HepG2 (cell line): ENCODE data around the gene EED. TPM values are rescaled to one million over a fixed set of nuclear protein-coding genes. Genes with fewer than 3 reads are reported as not detected.

Experiments
- CENPT ChIP-seq: sonication (generic); formaldehyde crosslinking; IDR thresholded peaks from 2 replicates; pipeline ENCODE4 v1.8.0; 2022; ENCODE audit warnings: low read depth, mild to moderate bottlenecking, moderate library complexity, missing genetic modification reagents
- HOXA9 ChIP-seq: sonication (generic); formaldehyde crosslinking; IDR thresholded peaks from 2 replicates; pipeline ENCODE4 v1.8.1; 2022; ENCODE audit warnings: missing genetic modification reagents, mild to moderate bottlenecking, moderate library complexity, borderline replicate concordance
- KLF15 ChIP-seq: sonication (generic); formaldehyde crosslinking; IDR thresholded peaks from 2 replicates; pipeline ENCODE4 v1.8.1; 2023; ENCODE audit warnings: borderline replicate concordance, mild to moderate bottlenecking, inconsistent platforms, missing genetic modification reagents, mixed read lengths
- PAWR ChIP-seq: sonication (generic); formaldehyde crosslinking; IDR thresholded peaks from 2 replicates; pipeline ENCODE4 v1.4.0; 2020; ENCODE audit warnings: missing genetic modification reagents, mild to moderate bottlenecking, borderline replicate concordance
- TCF7L2 ChIP-seq: IDR thresholded peaks from 2 replicates; pipeline ENCODE4 v1.6.1; 2011; ENCODE audit warnings: mild to moderate bottlenecking, low read depth, low read length, moderate library complexity
- TOE1 ChIP-seq: sonication (generic); formaldehyde crosslinking; IDR thresholded peaks from 2 replicates; pipeline ENCODE4 v1.4.0; 2020; ENCODE audit warnings: mild to moderate bottlenecking, missing genetic modification reagents
- ZFP36L2 ChIP-seq: sonication (generic); formaldehyde crosslinking; IDR thresholded peaks from 2 replicates; pipeline ENCODE4 v1.4.0; 2020; ENCODE audit warnings: missing genetic modification reagents
- ZNF605 ChIP-seq: sonication (generic); formaldehyde crosslinking; IDR thresholded peaks from 2 replicates; pipeline ENCODE4 v1.8.0; 2022; ENCODE audit warnings: mild to moderate bottlenecking, missing genetic modification reagents
- ZNF883 ChIP-seq: sonication (generic); formaldehyde crosslinking; IDR thresholded peaks from 2 replicates; pipeline ENCODE4 v1.5.1; 2020; ENCODE audit warnings: mild to moderate bottlenecking, missing genetic modification reagents; ENCODE audit errors: not compliant biosample characterization
- ZSCAN29 ChIP-seq: sonication (generic); formaldehyde crosslinking; conservative IDR thresholded peaks from 2 replicates; pipeline ENCODE4 v1.4.0; 2020; ENCODE audit warnings: mild to moderate bottlenecking, missing genetic modification reagents
- ZSCAN9 ChIP-seq: IDR thresholded peaks from 2 replicates; pipeline ENCODE4 v1.6.1; 2016; ENCODE audit warnings: borderline replicate concordance
- polyA plus RNA-seq, 8 experiments: library from polyadenylated mRNA; depleted of rRNA in 3 of 8; stranded (reverse) in 7 of 8; unstranded in 1 of 8; fragments of >200 nt; fragmentation: Illumina TruSeq in 4 of 8; extraction: Trizol in 4 of 8; gene quantifications; 2 replicates each; pipeline versions ENCODE4 v1.2.1 to v1.2.3, GENCODE V29; 2011 to 2016; ENCODE audit warnings: low read depth in 4 of 8, missing spikeins in 1 of 8, mixed read lengths in 1 of 8; ENCODE audit not compliant: insufficient read depth in 1 of 8
- total RNA-seq, 5 experiments: library from RNA; depleted of rRNA; stranded (reverse); fragments of >200 nt; fragmentation: Illumina TruSeq; extraction: Trizol; gene quantifications; 2 replicates each; pipeline ENCODE4 v1.2.3, GENCODE V29; 2016; ENCODE audit warnings: low read depth in 1 of 5
- TF ChIP-seq, protein P1 (sequence below): sonication (generic); formaldehyde crosslinking; IDR thresholded peaks from 2 replicates; pipeline ENCODE4 v1.8.0; 2022; ENCODE audit warnings: mild to moderate bottlenecking, missing genetic modification reagents, borderline replicate concordance
- TF ChIP-seq, protein P2 (sequence below): sonication (generic); formaldehyde crosslinking; conservative IDR thresholded peaks from 2 replicates; pipeline ENCODE4 v1.4.0; 2020; ENCODE audit warnings: mild to moderate bottlenecking, missing genetic modification reagents, moderate library complexity
- TF ChIP-seq, protein P3 (sequence below): sonication (generic); formaldehyde crosslinking; IDR thresholded peaks from 2 replicates; pipeline ENCODE4 v1.4.0; 2020; ENCODE audit warnings: missing genetic modification reagents
- TF ChIP-seq, protein P4 (sequence below): sonication (generic); formaldehyde crosslinking; IDR thresholded peaks from 2 replicates; pipeline ENCODE4; 2020; ENCODE audit warnings: missing genetic modification reagents, mild to moderate bottlenecking, borderline replicate concordance

EED gene
- total and polyA plus RNA-seq, 2 of the 13 experiments (the other 11 are each of a cell fraction or from before 2014, with no cell fraction given), result 11.0 to 28.4 TPM

DNA sequence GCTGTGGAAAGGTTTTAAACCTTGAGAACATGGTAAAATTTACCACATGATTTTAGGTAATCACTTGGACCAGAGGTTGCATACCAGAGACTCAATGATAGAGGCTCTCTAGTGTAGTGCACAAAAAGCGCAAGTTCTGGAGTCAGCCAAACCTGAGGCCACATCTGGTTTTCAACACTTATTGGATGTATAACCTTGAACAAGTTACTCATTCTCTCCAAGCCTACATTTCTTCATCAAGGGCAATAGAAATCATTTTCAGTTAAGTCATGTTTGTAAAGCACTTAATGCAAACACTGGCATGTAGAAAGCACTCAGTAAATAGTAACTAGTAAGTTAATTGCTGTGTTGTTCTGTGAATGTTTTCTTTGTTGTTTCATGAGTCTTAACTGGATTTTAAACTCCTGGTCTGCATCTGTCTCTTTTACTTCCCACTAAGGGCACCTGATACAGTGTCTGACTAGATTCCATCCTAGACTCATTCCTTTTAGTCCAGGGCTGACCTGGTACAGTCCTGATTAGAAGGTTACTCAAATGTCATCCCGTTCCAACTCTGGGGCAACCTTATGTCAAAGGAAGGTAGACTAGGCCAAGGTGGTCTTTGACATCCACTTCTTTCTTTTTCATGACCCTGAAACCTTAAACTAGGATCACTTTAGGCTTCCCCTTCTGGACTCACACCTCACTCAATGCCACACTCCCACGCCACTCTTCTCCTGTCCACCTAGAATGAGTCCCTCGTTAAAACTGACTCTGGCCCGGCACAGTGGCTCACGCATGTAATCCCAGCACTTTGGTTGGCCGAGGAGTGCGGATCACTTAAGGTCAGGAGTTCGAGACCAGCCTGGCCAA lies 34.5 kb upstream of the EED start (continued):
- TF ChIP-seq, protein P1, sequence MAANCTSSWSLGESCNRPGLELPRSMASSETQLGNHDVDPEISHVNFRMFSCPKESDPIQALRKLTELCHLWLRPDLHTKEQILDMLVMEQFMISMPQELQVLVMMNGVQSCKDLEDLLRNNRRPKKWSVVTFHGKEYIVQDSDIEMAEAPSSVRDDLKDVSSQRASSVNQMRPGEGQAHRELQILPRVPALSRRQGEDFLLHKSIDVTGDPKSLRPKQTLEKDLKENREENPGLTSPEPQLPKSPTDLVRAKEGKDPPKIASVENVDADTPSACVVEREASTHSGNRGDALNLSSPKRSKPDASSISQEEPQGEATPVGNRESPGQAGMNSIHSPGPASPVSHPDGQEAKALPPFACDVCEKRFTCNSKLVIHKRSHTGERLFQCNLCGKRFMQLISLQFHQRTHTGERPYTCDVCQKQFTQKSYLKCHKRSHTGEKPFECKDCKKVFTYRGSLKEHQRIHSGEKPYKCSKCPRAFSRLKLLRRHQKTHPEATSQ (CRISPR knock-in tag), result peak; percentile 59; the same call in 1 of the 2 replicates
- TF ChIP-seq CENPT (CRISPR knock-in tag), result no peak
- no peak for TF ChIP-seq ZFP36L2 (CRISPR knock-in tag)
- no peak for TF ChIP-seq PAWR (CRISPR knock-in tag)
- TF ChIP-seq ZSCAN9, result peak; percentile 76; the same call in 1 of the 2 replicates
- TF ChIP-seq, protein P2, sequence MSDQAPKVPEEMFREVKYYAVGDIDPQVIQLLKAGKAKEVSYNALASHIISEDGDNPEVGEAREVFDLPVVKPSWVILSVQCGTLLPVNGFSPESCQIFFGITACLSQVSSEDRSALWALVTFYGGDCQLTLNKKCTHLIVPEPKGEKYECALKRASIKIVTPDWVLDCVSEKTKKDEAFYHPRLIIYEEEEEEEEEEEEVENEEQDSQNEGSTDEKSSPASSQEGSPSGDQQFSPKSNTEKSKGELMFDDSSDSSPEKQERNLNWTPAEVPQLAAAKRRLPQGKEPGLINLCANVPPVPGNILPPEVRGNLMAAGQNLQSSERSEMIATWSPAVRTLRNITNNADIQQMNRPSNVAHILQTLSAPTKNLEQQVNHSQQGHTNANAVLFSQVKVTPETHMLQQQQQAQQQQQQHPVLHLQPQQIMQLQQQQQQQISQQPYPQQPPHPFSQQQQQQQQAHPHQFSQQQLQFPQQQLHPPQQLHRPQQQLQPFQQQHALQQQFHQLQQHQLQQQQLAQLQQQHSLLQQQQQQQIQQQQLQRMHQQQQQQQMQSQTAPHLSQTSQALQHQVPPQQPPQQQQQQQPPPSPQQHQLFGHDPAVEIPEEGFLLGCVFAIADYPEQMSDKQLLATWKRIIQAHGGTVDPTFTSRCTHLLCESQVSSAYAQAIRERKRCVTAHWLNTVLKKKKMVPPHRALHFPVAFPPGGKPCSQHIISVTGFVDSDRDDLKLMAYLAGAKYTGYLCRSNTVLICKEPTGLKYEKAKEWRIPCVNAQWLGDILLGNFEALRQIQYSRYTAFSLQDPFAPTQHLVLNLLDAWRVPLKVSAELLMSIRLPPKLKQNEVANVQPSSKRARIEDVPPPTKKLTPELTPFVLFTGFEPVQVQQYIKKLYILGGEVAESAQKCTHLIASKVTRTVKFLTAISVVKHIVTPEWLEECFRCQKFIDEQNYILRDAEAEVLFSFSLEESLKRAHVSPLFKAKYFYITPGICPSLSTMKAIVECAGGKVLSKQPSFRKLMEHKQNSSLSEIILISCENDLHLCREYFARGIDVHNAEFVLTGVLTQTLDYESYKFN (CRISPR knock-in tag), result peak; percentile 88
- no peak for TF ChIP-seq ZNF605 (CRISPR knock-in tag)
- TF ChIP-seq TOE1 (CRISPR knock-in tag), result peak; percentile 23; the same call in 1 of the 2 replicates
- no peak for TF ChIP-seq TCF7L2
- TF ChIP-seq, protein P3, sequence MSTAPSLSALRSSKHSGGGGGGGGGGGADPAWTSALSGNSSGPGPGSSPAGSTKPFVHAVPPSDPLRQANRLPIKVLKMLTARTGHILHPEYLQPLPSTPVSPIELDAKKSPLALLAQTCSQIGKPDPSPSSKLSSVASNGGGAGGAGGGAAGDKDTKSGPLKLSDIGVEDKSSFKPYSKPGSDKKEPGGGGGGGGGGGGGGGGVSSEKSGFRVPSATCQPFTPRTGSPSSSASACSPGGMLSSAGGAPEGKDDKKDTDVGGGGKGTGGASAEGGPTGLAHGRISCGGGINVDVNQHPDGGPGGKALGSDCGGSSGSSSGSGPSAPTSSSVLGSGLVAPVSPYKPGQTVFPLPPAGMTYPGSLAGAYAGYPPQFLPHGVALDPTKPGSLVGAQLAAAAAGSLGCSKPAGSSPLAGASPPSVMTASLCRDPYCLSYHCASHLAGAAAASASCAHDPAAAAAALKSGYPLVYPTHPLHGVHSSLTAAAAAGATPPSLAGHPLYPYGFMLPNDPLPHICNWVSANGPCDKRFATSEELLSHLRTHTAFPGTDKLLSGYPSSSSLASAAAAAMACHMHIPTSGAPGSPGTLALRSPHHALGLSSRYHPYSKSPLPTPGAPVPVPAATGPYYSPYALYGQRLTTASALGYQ (CRISPR knock-in tag), result peak; percentile 84
- TF ChIP-seq, protein P4, sequence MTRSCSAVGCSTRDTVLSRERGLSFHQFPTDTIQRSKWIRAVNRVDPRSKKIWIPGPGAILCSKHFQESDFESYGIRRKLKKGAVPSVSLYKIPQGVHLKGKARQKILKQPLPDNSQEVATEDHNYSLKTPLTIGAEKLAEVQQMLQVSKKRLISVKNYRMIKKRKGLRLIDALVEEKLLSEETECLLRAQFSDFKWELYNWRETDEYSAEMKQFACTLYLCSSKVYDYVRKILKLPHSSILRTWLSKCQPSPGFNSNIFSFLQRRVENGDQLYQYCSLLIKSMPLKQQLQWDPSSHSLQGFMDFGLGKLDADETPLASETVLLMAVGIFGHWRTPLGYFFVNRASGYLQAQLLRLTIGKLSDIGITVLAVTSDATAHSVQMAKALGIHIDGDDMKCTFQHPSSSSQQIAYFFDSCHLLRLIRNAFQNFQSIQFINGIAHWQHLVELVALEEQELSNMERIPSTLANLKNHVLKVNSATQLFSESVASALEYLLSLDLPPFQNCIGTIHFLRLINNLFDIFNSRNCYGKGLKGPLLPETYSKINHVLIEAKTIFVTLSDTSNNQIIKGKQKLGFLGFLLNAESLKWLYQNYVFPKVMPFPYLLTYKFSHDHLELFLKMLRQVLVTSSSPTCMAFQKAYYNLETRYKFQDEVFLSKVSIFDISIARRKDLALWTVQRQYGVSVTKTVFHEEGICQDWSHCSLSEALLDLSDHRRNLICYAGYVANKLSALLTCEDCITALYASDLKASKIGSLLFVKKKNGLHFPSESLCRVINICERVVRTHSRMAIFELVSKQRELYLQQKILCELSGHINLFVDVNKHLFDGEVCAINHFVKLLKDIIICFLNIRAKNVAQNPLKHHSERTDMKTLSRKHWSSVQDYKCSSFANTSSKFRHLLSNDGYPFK (CRISPR knock-in tag), result no peak
- no peak for TF ChIP-seq ZNF883 (CRISPR knock-in tag)
- TF ChIP-seq ZSCAN29, result no peak
- no peak for TF ChIP-seq KLF15 (CRISPR knock-in tag)
- TF ChIP-seq HOXA9, result no peak
